Measurements from ENCODE around the gene SERTAD1. TPM values are rescaled to one million over a fixed set of nuclear protein-coding genes. Genes with fewer than 3 reads are reported as not detected.
"Not testable (repeated sequence)": the region's sequence is repeated elsewhere in the genome, so short reads cannot be mapped to it uniquely, and the experiment has no call there.

Gene SERTAD1
- 19.1 TPM for total RNA-seq

- peak; percentile 98 to 100 (median 99) for DNase-seq (ENCODE audit: low read depth in 2 of 3, low spot score in 2 of 3)
Observed at GRCh38 chr19:40425450-40426287, at the start of gene SERTAD1. TSS of gene SERTAD1 (minus strand) at chr19:40425992. CDS start at chr19:40423546, 2,446 bp downstream.

DNA sequence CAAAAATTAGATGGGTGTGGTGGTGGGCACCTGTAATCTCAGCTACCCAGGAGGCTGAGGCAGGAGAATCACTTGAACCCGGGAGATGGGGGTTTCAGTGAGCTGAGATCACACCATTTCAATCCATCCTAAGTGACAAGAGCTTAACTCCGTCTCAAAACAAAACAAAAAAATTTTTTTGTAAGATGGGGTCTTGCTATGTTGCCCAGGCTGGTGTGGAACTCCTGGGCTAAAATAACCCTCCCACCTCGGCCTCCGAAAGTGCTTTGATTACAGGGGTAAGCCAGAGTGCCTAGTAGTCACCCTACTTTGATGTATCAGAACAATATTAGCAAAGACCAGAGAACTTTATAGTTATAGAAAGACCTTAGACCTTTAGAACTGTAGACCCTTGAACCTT is 48.9 kb upstream of the SERTAD1 start:
- DNase-seq (ENCODE audit: low read depth in 2 of 3, low spot score in 2 of 3): no peak

DNA sequence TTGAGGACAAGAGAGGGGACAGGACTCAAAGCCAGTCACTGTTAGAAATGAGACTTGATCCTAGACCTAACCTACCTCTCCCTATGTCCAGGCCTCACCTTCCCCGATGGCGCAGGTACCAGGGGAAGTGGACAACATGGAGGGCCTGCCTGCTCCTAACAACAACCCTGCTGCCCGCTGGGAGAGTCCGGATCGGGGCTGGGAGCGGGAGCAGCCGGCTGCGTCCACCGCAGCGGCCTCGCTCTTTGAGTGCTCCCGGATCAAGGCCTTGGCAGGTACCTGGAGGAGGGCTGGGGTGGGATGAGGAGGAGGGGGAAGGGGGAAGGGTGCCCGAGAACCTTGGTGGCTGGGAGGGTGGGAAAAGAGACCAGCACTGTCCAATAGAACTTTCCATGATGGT is 46.7 kb upstream of the SERTAD1 start:
- DNase-seq (ENCODE audit: low read depth in 2 of 3, low spot score in 2 of 3): no peak

DNA sequence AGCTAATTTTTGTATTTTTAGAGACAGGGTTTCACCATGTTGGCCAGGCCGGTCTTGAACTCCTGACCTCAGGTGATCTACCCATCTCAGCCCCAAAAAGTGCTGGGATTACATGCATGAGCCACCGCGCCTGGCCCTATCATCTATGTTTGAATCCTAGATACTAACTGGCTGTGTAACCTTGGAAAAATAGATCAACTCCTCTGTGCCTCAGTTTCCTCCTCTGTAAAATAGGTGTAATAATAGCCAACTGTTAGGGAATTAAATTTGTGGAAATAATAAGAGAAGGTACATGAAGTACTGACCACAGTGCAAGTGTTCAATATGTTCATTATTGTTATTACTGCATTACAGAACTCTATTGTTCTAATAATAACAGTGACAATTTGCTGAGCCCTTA is 45.3 kb upstream of the SERTAD1 start:
- no peak for DNase-seq (ENCODE audit: low read depth in 2 of 3, low spot score in 2 of 3)

- DNase-seq (ENCODE audit: low read depth in 2 of 3, low spot score in 2 of 3): no peak
Observed at GRCh38 chr19:40469011-40469410, 43.2 kb upstream of the SERTAD1 start.

- no peak for DNase-seq (ENCODE audit: low read depth in 2 of 3, low spot score in 2 of 3)
Observed at GRCh38 chr19:40466985-40467734, 41.4 kb upstream of the SERTAD1 start, which contains the start of gene SPTBN4. TSS of gene SPTBN4 (plus strand) at chr19:40467001. CDS start at chr19:40472622, 5,621 bp downstream.

- peak in 1 of 3 donors; percentile 31 for DNase-seq (ENCODE audit: low read depth in 2 of 3, low spot score in 2 of 3)
Observed at GRCh38 chr19:40466219-40466984, 40.6 kb upstream of the SERTAD1 start.

- DNase-seq (ENCODE audit: low read depth in 2 of 3, low spot score in 2 of 3): peak; percentile 99 to 100 (median 99)
Observed at GRCh38 chr19:40465557-40466218, 39.9 kb upstream of the SERTAD1 start, which contains the start of gene BLVRB. TSS of gene BLVRB (minus strand) at chr19:40465745. CDS start at chr19:40465688, 57 bp downstream.

- peak in 2 of 3 donors; percentile 51 to 58 for DNase-seq (ENCODE audit: low read depth in 2 of 3, low spot score in 2 of 3)
Observed at GRCh38 chr19:40465025-40465556, 39.3 kb upstream of the SERTAD1 start.

- peak; percentile 37 to 84 (median 76) for DNase-seq (ENCODE audit: low read depth in 2 of 3, low spot score in 2 of 3)
Observed at GRCh38 chr19:40464059-40465024, 38.5 kb upstream of the SERTAD1 start.

GRCh38 chr19:40463587-40464037 is 37.8 kb upstream of the SERTAD1 start:
- DNase-seq (ENCODE audit: low read depth in 2 of 3, low spot score in 2 of 3): not testable (repeated sequence)

DNA sequence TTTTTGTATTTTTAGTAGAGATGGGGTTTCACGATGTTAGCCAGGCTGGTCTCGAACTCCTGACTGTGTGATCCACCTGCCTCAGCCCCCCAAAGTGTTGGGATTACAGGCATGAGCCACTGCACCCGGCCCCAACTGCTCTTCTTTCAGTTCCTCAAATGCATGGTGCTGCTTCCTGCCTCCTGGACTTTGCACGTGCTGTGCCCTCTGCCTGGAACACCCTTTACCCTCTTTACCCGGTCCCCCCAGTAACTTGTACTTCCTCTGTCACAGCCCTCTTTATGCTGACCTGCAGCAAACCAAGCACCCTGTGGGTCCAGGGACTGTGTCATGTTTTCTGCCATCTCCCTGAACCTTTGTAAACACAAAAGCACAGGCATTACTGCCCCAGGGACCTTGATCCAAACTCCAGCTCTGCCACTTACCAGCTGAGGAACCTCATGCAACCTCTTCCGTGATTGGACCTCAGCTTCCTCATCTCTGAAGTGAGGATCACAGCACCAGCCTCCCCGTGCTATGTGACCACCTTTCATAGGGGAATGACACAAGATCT is 36.0 kb upstream of the SERTAD1 start:
- no peak for DNase-seq (ENCODE audit: low read depth in 2 of 3, low spot score in 2 of 3)

DNA sequence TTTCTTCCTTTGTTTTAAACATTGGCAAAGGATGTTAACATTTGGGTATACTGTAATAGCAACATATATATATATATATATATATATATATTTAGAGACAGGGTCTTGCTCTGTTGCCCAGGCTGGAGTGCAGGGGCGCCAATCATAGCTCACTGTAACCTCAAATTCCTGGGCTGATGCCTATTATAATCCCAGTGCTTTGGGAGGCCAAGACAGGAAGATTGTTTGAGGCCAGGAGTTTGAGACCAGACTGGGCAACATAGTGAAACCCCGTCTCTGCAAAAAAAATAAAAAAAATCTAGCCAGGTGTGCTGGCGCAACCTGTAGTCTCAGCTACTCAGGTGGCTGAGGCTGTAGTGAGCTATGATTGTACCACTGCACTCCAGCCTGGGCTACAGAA is 34.4 kb upstream of the SERTAD1 start:
- no peak for DNase-seq (ENCODE audit: low read depth in 2 of 3, low spot score in 2 of 3)

- no peak for DNase-seq (ENCODE audit: low read depth in 2 of 3, low spot score in 2 of 3)
Observed at GRCh38 chr19:40458597-40458974, 32.8 kb upstream of the SERTAD1 start.

DNA sequence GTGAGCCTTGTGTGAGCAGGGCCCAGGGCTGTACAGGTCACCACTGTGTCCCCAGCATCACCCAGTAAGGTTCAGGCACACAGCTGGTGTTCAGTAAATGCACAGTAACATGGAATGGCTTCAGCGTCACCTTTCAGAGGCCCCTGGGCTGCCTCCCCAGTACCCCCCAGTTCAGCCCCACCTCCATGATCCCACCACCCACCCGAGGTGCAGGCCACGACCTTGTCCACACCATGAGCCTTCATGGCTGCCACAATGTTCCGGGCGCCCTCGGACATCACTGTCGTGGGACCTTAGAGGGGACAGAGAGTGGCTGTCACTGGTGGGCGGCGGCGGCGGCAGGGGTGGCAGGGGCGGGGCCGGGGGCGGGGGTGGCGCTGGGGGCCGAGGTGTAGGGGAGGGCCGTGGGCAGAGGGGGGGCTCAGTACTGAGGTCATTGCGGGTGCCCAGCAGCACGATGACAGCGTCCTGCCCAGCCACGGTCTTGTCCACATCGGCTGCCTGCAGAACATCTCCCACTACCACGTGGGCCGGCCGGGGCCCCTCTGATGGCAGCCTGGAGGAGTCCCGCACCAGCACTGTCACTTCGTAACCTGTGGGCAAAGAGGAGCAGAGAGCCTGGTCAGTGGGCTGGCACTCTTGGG is 32.3 kb upstream of the SERTAD1 start:
- DNase-seq (ENCODE audit: low read depth in 2 of 3, low spot score in 2 of 3): no peak

GRCh38 chr19:40457048-40457447 is 31.3 kb upstream of the SERTAD1 start:
- no peak for DNase-seq (ENCODE audit: low read depth in 2 of 3, low spot score in 2 of 3)

- not testable (repeated sequence) for DNase-seq (ENCODE audit: low read depth in 2 of 3, low spot score in 2 of 3)
Observed at GRCh38 chr19:40453943-40454342, 28.2 kb upstream of the SERTAD1 start.

- DNase-seq (ENCODE audit: low read depth in 2 of 3, low spot score in 2 of 3): no peak
Observed at GRCh38 chr19:40453151-40453735, 27.5 kb upstream of the SERTAD1 start.
